Measurements from ENCODE around the gene MYOZ2.

MYOZ2 gene

GRCh38 chr4:119135721-119136121 lies at the start of gene MYOZ2:
MYOZ2 (plus strand) TSS chr4:119135832; CDS start chr4:119136526, 694 bp downstream.
- no peak for DNase-seq

- DNase-seq: no peak
Observed at GRCh38 chr4:119087121-119087520, 48.5 kb upstream of the MYOZ2 start.

GRCh38 chr4:119087656-119088055 lies 48.0 kb upstream of the MYOZ2 start:
- no peak for DNase-seq

- DNase-seq: no peak
Observed at GRCh38 chr4:119093042-119093827, 42.4 kb upstream of the MYOZ2 start.

GRCh38 chr4:119097282-119097900 lies 38.2 kb upstream of the MYOZ2 start:
- DNase-seq: no peak

- DNase-seq: no peak
Observed at GRCh38 chr4:119098306-119098705, 37.3 kb upstream of the MYOZ2 start.

- no peak for DNase-seq
Observed at GRCh38 chr4:119099227-119099810, 36.3 kb upstream of the MYOZ2 start.

- DNase-seq: no peak
Observed at GRCh38 chr4:119100655-119101054, 35.0 kb upstream of the MYOZ2 start.

- DNase-seq: no peak
Observed at GRCh38 chr4:119103263-119103662, 32.4 kb upstream of the MYOZ2 start.

GRCh38 chr4:119104644-119105273 lies 30.9 kb upstream of the MYOZ2 start:
- DNase-seq: no peak

- DNase-seq: no peak
Observed at GRCh38 chr4:119105605-119106004, 30.0 kb upstream of the MYOZ2 start.

- DNase-seq: no peak
Observed at GRCh38 chr4:119106036-119107000, 29.3 kb upstream of the MYOZ2 start.

- no peak for DNase-seq
Observed at GRCh38 chr4:119110121-119110520, 25.5 kb upstream of the MYOZ2 start.

GRCh38 chr4:119111296-119111695 lies 24.3 kb upstream of the MYOZ2 start:
- no peak for DNase-seq

- DNase-seq: no peak
Observed at GRCh38 chr4:119113033-119113655, 22.5 kb upstream of the MYOZ2 start.

GRCh38 chr4:119116021-119116420 lies 19.6 kb upstream of the MYOZ2 start:
- DNase-seq: no peak

GRCh38 chr4:119116925-119117900 lies 18.4 kb upstream of the MYOZ2 start:
- no peak for DNase-seq

- no peak for DNase-seq
Observed at GRCh38 chr4:119118397-119118796, 17.2 kb upstream of the MYOZ2 start.

GRCh38 chr4:119124352-119124751 lies 11.3 kb upstream of the MYOZ2 start:
- no peak for DNase-seq

- no peak for DNase-seq
Observed at GRCh38 chr4:119125931-119126330, 9.7 kb upstream of the MYOZ2 start.

- DNase-seq: no peak
Observed at GRCh38 chr4:119128148-119128547, 7.5 kb upstream of the MYOZ2 start.

Measured in NCI-H2029 treated with DMSO at 0.1 percent for 48 hours (cell line).